HS-27A (cell line): ENCODE data around the gene CHSY1.
A peak's percentile ranks its signal among the peaks of the same experiment; 100 is the strongest.

Experiments used
- DNase-seq: peaks from one replicate; pipeline ENCODE4 v3.0.0-alpha.2; 2012; ENCODE audit warnings: low read depth, missing footprints

CHSY1 gene

DNA sequence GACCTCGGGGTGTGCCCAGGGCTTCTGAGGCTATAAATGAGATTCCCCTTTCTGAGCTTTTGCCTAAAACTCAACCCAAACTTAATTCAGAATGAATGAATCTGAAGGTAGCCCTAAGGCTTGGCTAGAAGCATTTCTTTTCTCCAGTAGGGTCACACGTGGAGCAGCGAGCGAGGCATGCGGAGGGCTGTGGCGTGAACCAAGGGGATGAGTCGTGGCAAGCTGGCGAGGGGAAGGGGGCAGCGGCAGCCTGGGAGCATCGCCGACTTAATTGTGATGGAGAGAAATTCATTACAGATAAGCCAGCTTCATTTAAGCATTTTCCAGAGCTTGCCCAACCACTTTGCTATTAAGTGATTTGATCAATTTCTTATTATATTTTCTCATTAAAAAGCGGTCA lies 79.9 kb downstream of the CHSY1 start:
- DNase-seq: no peak

DNA sequence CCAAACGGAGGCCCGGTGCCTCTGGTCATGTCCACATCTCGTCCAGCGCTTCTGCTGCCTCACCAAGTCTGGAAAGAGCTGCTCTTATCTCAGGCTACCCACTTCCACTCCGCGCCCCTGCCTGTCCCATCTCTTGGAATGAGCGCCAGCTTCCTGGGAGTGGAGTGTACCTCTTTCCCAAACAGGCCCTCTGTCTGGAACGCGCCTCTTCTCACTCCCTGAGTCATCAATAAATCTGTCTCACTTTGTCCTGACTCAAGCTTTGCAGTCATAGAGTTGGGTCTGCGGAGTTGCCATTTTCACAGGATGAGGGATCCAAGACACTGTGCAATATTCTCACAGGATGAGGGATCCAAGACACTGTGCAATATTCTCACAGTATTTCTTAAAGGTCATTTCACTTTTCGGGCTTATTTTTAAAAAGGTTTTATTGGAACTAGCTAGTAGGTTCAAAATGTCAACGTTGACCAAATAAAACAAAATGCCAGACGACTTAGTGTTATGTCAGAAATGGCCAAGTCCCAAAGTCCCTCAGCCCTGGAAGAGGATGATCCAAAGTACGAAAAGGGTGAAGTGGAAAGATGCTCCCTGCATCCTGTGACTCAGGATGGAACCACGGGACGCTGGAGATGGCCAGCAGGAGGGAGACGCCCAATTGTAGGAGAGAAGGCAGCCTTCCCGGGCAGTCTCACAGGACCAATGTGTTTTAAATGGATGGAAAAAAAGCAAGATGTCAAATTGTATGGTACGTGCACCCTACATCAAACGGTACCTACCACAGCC lies 81.1 kb downstream of the CHSY1 start:
- DNase-seq: no peak

DNA sequence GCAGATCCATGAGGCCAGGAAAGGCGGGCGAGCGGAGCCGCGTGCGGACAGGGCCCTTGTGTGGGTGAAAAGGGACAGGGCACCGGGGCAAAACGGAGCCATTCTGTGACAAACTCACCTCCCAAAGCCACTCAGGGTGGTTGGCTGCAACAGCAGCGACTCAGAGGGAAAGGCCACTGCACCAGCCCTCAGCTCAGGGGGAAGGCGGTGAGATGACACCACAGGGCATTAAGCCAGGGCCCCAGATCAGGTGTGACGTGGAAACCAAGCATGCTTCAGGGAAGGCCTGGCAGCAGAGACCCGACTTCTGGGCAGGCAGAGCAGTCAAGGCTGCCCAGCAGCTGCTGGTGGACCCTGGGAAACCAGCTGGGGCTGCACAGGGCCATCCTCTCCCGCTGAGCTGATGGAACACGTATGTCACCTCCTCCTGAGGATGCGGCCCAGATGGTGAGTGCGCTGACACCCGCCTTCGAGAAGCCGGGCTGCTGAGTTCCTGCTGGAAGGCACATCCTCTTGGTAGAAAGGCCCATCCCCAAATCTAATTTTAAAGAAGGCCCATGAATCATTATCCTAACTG lies 82.3 kb downstream of the CHSY1 start:
- no peak for DNase-seq

DNA sequence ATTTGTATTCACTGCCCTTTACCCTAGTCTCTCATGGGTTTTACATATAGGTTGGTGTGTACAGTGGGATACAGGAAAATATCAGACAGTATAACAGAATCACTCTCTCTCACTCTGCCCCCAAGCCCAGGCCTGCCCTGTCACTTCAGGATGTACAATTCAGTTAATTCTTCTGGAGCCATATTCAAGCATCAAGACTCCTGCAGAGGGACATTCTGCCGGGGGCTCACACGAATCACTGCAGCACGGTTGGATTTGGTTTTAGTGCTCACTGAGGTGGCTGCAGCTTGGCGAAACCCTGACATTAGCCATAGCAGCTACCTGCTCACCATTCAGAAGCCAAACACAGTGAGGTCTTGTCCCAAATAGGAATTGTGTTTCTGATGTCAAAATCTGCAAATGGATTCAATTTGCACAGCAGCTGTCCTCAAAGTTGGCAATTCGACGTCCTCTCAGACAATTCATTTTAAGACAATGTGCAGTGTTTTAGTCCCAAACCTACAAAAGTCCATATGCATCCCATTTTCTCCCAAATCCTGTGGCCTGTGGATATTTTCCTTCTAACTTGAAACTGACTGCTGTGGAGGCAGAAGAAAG lies 82.9 kb downstream of the CHSY1 start:
- DNase-seq: no peak

- no peak for DNase-seq
Observed at GRCh38 chr15:101168463-101168824, 83.4 kb downstream of the CHSY1 start.

DNA sequence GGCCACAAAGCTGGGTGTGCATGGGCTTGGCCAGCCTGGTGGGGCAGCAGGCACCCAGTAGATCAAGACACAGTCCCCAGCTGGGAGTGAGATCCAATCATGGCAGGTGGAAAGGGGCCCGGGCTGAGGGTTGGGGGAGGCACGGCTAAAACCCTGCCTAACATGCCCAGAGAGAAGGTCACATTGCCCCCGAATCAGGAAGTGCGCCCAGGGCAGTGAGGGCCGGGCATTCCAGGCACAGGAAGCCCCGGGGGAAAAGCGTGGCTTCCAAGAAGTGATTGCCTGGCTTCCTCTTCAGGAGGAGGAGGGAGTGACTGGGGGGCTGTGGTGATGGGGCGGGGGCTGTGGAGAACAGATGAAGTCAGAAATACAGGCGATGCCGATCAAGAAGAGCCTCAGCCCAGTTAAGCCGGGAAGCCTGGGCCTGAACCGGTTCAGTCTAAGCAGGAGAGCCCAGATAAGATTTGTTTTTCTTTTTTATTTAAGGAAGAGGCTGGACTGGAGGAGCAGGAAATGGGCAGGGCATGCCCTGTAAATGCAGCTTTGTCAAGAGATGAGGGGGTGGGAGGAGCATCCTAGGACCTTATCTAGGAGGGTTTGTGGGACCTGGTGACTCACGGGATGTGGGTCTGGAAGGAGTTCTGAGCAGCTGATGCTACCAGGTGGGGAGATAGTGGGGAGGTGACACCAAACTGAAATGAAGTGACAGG lies 83.9 kb downstream of the CHSY1 start:
- peak; percentile 87 for DNase-seq

GRCh38 chr15:101167411-101167752 lies 84.5 kb downstream of the CHSY1 start:
- DNase-seq: no peak

GRCh38 chr15:101165905-101166471 lies 85.9 kb downstream of the CHSY1 start:
- no peak for DNase-seq

DNA sequence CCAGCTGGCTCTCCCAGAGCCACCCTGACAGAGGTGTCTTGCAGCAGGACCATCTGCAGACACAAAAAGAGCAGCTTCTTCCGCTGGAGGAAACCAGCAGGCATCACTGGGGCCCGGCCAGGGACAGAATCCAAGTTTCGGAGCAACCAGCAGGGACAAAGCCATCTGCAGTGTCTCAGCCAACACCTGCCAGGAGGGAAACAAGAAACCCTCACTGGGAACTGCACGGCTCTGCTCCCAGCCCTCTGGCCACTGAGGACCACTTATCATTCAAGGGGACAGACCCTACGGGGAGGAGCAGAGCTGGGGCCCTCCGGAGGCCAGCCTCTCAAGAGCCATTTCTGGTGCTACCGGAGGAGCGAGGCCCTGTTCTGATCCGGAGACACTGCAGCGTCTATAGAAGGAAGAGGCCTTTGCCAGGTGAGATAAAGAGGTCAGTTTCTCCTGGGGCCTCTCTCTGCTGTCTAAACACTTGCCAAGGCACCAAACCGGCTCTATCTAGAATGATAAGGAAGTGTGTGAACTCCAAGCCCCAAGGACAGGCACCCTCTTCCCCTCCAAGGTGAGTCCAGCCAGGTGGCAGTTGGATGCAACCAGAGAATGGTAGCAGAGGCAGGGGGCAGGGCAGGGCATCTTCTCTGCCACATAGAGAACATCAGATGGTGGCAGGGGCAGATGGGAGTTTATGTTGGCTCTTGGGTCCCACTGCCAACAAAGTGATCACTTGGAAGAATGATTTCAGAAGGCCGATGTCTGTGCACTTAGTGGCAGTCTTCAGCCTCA lies 89.0 kb downstream of the CHSY1 start:
- DNase-seq: no peak

GRCh38 chr15:101161656-101162055 lies 90.2 kb downstream of the CHSY1 start:
- DNase-seq: no peak

GRCh38 chr15:101159936-101160815 lies 91.7 kb downstream of the CHSY1 start:
- no peak for DNase-seq

DNA sequence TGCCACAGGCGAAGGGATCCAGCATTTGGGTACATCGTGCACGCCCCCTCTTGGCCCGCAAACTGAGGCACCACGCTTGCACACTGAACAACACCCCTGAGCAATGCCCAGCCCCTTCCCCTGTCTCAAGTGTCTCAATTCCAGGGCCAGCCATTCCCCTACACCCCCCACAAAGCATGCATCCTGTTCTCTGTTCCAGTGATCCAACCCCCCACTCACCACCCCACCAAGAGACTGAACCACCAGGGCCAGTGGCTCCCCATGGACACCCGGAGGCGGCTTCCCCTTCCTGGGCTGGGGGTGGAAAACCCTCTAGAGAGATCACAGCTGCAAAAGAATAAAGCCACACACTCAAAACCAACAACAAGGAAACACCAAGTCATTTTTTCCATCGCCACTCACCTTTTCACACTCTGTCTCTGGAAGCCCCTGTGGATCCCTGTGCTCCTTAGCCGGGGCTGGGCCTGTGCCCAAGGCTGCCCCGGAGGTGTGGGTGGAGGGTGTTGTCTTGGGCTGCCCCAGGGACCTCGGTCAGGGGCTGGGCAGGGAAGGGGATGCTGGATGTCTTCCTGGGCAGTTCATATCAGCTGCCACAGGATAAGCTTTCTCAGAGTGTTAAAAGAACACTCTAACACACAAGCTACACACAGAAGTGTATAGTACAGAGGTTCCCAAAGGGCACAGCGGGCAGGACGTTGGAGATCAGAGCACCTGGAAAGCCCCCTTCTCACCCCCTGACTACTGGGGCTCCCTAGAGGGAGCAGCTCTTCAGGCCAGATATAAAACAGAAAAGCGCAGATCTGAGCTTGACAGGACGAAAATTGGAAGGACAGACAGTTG lies 92.5 kb downstream of the CHSY1 start:
- no peak for DNase-seq

- DNase-seq: no peak
Observed at GRCh38 chr15:101158166-101159095, 93.4 kb downstream of the CHSY1 start.

- DNase-seq: no peak
Observed at GRCh38 chr15:101157721-101158120, 94.1 kb downstream of the CHSY1 start.

- no peak for DNase-seq
Observed at GRCh38 chr15:101156509-101157159, 95.2 kb downstream of the CHSY1 start.

DNA sequence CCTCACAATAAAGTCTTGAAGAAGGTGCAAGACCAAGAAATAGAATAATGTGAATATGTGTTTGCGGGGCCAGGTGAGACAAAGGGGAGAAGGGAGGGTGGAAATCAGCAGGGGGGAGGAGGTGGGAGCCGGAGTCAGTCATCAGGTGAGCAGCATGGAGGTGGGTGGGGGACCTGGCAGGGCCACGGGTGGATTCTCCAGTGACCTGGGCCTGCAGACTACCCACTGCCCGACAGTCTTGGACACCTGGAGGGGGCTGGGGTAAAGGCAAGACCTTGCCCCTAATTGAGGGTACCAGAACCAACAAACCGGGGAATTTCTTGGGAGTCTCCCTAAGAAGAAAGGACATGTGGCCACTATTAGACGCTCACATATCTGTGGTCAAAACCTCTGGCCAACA lies 95.8 kb downstream of the CHSY1 start:
- no peak for DNase-seq

GRCh38 chr15:101153801-101154656 lies 97.8 kb downstream of the CHSY1 start:
- DNase-seq: no peak
